ENCODE results near the gene SERHL2.
A peak's percentile ranks its signal among the peaks of the same experiment; 100 is the strongest.
"Not testable (repeated sequence)": the region's sequence is repeated elsewhere in the genome, so short reads cannot be mapped to it uniquely, and the experiment has no call there.

Gene SERHL2

GRCh38 chr22:42553475-42554361 is at the start of gene SERHL2:
SERHL2 (plus strand) TSS chr22:42553956; CDS start chr22:42554021, 65 bp downstream.
- H3K4me3 ChIP-seq (ENCODE audit: low read length): peak within 1 kb of the TSS; percentile 65; the same call in 1 of the 2 replicates
- no peak for TF ChIP-seq ZNF274 (IDR thresholded peaks at IDR 0.05; ENCODE audit: low read depth, low read length)

GRCh38 chr22:42508327-42508974 is 45.3 kb upstream of the SERHL2 start:
- not testable (repeated sequence) for H3K4me3 ChIP-seq (ENCODE audit: low read length)

GRCh38 chr22:42508975-42509364 is 44.8 kb upstream of the SERHL2 start:
- not testable (repeated sequence) for H3K4me3 ChIP-seq (ENCODE audit: low read length)

GRCh38 chr22:42509548-42509947 is 44.2 kb upstream of the SERHL2 start:
- H3K4me3 ChIP-seq (ENCODE audit: low read length): no peak overlapping the region
- TF ChIP-seq ZNF274 (IDR thresholded peaks at IDR 0.05; ENCODE audit: low read depth, low read length): no peak

GRCh38 chr22:42511401-42511891 is 42.3 kb upstream of the SERHL2 start:
- no peak for TF ChIP-seq ZNF274 (IDR thresholded peaks at IDR 0.05; ENCODE audit: low read depth, low read length)
- H3K4me3 ChIP-seq (ENCODE audit: low read length): no peak overlapping the region

GRCh38 chr22:42512273-42512990 is 41.3 kb upstream of the SERHL2 start:
- not testable (repeated sequence) for H3K4me3 ChIP-seq (ENCODE audit: low read length)

GRCh38 chr22:42514331-42514730 is 39.4 kb upstream of the SERHL2 start:
- not testable (repeated sequence) for H3K4me3 ChIP-seq (ENCODE audit: low read length)

GRCh38 chr22:42515304-42515703 is 38.5 kb upstream of the SERHL2 start:
- H3K4me3 ChIP-seq (ENCODE audit: low read length): not testable (repeated sequence)

- no peak overlapping the region for H3K4me3 ChIP-seq (ENCODE audit: low read length)
- TF ChIP-seq ZNF274 (IDR thresholded peaks at IDR 0.05; ENCODE audit: low read depth, low read length): no peak
Measured at GRCh38 chr22:42515896-42516295, 37.9 kb upstream of the SERHL2 start.

GRCh38 chr22:42517103-42517502 is 36.7 kb upstream of the SERHL2 start:
- H3K4me3 ChIP-seq (ENCODE audit: low read length): not testable (repeated sequence)

- peak overlapping the region; percentile 94 for H3K4me3 ChIP-seq (ENCODE audit: low read length)
Measured at GRCh38 chr22:42518638-42519524, 34.9 kb upstream of the SERHL2 start.

GRCh38 chr22:42519525-42520401 is 34.0 kb upstream of the SERHL2 start, which contains the start of gene RRP7A:
RRP7A (minus strand) TSS chr22:42519796; CDS start chr22:42519786, 10 bp downstream.
- H3K4me3 ChIP-seq (ENCODE audit: low read length): peak within 1 kb of the TSS; percentile 94
- TF ChIP-seq ZNF274 (IDR thresholded peaks at IDR 0.05; ENCODE audit: low read depth, low read length): no peak

GRCh38 chr22:42521228-42521546 is 32.6 kb upstream of the SERHL2 start:
- H3K4me3 ChIP-seq (ENCODE audit: low read length): no peak overlapping the region
- TF ChIP-seq ZNF274 (IDR thresholded peaks at IDR 0.05; ENCODE audit: low read depth, low read length): no peak

Data from GM08714 (cell line).